Ammon's horn (tissue), 1 donor: ENCODE results near the gene ATL2.
"Not testable (repeated sequence)": the region's sequence is repeated elsewhere in the genome, so short reads cannot be mapped to it uniquely, and the experiment has no call there.

Experiments
- DNase-seq: peaks from one replicate; pipeline ENCODE4 v3.0.0-alpha.2; 2016; ENCODE audit warnings: low spot score

The ATL2 gene

DNA sequence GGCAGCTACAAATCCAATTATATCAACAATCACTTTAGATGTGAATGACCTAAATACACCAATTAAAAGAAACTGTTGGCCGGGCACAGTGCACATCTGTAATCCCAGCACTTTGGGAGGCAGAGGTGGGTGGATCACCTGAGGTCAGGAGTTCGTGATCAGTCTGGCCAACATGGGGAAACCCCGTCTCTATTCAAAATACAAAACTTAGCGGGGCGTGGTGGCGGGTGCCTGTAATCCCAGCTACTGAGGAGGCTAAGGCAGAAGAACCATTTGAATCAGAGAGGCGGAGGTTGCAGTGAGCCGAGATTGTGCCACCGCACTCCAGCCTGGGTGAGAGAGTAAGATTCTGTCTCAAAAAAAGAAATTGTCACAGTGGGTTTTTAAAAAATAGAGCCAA, 49.5 kb downstream of the ATL2 start:
- DNase-seq, result no peak

DNA sequence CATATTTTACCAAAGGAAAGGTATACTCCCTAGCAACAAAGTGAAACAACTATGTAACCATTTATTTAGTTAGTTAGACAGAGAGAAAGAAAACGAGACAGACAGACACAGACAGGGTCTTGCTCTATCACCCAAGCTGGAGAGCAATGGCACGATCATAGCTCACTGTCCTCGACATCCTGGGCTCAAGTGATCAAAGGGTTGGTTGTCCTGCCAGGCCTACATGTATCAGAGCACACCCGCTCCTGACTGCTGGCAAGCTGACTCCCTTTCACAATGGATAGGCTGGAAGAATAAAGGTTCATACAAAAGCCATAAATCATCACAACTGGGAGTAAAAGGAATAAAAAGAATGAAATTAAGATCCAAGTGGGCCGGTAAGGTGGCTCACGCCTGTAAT, 53.5 kb downstream of the ATL2 start:
- no peak for DNase-seq

DNA sequence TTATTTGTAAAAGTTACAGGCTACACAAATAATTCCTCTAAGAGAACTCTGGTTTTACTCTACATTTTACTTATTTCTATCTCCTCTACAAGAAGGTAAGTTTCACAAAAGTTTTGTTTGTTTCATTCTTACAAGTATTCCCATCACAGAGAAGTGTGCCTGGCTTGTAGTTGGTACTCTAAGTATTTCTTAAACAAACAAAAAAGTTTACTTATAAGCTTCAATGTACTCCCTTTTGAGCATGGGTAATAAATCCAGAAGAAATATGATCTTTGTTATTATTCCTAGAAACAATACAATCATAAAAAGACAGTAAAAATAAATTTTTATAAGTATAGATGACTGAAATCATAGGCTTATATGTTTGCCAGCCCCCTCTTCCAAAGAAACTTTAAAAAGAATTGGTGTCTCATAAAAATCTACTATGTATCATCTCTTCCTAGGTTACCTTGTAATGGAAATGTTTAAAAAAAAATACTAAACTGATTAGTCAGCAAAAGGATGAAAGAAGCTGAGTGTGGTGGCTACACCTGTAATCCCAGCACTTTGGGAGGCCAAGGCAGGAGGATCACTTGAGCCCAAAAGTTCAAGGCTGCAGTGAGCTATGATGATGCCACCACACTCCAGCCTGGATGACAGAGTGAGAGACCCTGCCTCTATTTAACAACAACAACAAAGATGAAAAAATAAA, 54.7 kb downstream of the ATL2 start:
- DNase-seq, result no peak

GRCh38 chr2:38319240-38319639, 57.8 kb downstream of the ATL2 start:
- not testable (repeated sequence) for DNase-seq

- DNase-seq, result no peak
Measured at GRCh38 chr2:38317725-38318124, 59.3 kb downstream of the ATL2 start.

DNA sequence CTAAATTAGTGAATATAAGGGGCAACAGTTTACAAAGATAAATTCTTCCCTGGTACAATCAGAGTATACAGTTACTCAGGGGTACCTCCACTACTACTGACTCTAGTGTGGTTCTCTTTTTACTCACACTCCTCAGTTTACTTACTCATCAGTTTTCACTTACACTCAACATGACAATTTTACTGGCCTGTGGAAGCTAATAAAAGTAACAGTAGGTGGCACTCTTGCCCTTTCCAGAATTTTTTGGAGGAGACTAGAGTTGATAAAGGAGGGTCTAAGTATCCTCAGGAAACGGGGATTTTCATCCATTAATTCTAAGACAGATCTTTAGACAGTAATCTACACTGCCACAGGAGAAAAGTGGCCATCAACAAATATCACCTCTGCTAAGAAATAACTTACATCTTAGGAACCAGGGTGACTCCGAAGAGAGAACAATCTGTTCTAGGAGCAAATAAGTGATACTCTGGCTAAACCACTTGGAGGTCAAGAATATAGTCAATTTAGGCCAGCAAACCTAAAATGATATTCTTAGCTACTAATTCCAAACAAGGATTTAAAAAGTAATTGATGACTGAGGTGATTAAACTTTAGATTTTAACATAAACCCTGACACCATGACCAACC, 61.3 kb downstream of the ATL2 start:
- peak; percentile 51 for DNase-seq

- no peak for DNase-seq
Measured at GRCh38 chr2:38308821-38309220, 68.3 kb downstream of the ATL2 start.

DNA sequence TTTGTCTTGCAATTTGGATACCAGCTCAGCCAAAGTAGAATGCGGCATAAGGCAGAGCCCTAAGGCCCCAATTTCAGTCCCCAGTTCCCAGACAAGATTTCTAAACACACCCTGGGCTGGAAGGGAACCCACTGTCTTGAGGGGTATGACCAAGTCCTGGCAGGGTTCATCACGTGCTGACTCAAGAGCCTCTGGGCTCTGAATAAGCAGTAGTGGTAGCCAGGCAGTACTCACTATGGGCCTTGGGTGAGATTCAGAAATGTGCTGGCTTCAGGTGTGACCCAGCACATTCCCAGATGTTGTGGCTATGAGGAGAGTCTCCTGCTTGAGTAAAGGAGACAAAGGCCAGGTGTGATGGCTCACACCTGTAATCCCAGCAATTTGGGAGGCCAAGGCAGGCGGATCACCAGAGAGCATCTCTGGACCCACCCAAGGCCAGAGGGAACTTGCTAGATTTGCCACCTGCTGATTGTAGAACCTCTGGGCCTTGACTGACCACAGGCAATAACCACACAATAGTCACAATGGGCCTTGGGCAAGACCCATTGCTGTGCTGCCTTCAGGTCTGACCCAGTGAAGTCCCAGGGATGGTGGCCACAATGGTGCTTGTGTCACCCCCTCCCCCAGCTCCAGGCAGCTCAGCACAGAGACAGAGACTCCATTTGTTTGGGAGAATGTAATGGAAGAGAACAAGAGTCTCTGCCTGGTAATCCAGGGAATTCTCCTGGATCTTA, 74.9 kb downstream of the ATL2 start:
- DNase-seq, result no peak

GRCh38 chr2:38301340-38301968, 75.6 kb downstream of the ATL2 start:
- DNase-seq, result no peak

- DNase-seq, result no peak
Measured at GRCh38 chr2:38298539-38298938, 78.5 kb downstream of the ATL2 start.

- no peak for DNase-seq
Measured at GRCh38 chr2:38296197-38296780, 80.8 kb downstream of the ATL2 start.

DNA sequence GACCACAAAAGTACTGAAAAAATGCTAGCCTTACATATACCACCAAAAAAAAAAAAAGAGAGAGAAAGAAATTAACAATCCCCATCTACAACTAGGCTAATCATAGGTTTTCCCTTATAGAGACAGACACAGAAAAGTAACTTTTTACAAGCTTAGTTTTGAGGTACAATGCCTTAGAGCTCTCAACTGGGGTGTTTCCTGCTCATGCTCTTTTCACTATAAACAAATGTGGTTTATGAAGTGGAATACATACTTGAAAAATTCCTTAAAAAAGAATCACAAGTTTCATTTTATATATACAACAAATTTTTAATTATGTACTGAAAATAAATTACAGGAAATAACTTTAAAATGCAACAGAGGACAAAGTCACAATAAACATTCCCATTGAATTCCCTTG, 82.5 kb downstream of the ATL2 start:
- DNase-seq, result no peak

GRCh38 chr2:38293152-38293865, 83.8 kb downstream of the ATL2 start:
- no peak for DNase-seq

- DNase-seq, result no peak
Measured at GRCh38 chr2:38290332-38290731, 86.7 kb downstream of the ATL2 start.

DNA sequence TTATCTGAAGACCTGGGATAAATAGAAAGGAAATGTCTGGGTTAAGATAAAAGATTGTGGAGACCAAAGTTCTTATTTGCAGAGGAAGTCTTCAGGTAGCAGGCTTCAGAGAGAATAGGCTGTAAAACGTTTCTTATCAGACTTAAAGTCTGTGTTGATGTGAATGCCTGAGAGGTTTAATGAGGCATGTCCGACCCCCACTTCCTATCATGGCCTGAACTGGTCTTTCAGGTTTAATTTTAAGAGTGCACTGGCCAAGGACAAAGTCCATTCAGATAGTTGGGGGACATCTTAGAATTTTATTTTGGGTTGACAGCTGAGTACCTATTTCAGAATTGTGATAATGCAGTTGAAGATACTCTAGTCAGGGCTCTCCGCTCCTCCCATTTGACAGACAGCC, 92.1 kb downstream of the ATL2 start:
- DNase-seq, result no peak

DNA sequence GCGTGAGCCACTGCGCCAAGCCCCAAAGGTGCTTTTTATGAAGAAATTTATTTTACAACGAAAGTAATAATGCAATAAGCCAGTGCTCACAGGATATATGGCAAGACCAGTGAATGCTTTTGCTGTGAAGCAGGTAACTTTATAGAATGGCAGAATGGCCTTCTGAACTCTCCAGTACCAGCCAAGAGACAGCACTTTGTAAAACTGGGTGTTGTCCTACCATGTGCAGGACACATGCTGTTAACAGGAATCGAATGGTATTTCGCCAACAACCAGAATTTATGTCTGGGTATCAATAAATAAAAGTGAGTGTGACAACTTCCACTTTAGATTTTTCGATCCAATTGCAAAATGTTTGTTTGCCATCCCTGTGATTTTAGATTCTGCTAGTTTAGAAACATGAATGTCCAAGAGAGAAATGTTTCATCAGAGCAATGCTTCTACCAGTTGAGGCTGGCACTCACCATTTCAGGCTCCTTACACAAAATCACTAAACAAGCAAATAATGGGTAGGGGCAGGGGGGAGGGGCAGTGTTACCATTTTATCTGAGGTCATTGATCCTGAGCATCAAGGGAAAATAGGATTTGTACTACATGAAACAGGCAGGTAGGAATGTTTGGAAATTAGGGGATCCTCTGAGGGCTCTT, 95.9 kb downstream of the ATL2 start:
- DNase-seq, result no peak

GRCh38 chr2:38279201-38279600, 97.9 kb downstream of the ATL2 start:
- DNase-seq, result no peak

DNA sequence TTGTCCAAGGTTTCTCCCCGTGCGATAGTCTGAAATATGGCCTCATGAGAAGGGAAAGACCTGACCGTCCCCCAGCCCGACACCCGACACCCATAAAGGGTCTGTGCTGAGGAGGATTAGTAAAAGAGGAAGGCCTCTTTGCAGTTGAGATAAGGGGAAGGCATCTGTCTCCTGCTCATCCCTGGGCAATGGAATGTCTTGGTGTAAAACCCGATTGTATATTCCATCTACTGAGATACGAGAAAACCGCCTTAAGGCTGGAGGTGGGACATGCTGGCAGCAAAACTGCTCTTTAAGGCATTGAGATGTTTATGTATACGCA, 99.0 kb downstream of the ATL2 start:
- not testable (repeated sequence) for DNase-seq

DNA sequence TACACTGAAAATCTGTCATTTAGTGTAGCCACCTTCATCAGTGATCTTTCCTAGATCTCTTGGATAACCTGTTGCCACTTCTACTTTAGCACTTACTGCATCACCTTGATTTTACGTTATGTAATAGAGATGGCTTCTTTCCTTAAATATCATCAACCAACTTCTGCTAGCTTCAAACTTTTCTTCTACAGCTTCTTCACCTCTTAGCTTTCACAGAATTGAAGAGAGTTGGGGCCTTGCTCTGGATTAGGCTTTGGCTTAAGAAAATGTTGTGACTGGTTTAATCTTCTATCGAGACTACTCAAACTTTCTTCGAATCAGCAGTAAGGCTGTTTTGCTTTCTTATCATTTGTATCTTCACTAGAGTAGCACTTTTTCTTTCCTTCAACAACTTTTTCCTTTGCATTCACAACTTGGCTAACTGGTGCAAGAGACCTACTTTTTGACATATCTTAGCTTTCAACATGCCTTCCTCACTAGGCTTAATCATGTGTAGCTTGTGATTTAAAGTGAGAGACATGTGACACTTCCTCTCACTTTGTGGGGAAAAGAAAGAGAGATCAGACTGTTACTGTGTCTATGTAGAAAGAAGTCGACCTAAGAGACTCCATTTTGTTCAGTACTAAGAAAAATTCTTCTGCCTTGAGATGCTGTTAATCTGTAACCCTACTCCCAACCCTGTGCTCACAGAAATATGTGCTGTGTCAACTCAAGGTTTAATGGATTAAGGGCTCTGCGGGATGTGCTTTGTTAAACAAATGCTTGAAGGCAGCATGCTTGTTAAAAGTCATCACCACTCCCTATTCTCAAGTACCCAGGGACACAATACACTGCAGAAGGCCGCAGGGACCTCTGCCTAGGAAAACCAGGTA, 99.6 kb downstream of the ATL2 start:
- DNase-seq, result no peak
